GM19043 (cell line): ENCODE results near the gene RHOH.
"Not testable (repeated sequence)": the region's sequence is repeated elsewhere in the genome, so short reads cannot be mapped to it uniquely, and the experiment has no call there.

Experiments
- ATAC-seq: cut with Tn5 transposase; IDR thresholded peaks from one replicate; pipeline ENCODE4 v1.9.1; 2021; ENCODE audit warnings: low read depth; ENCODE audit not compliant: unreplicated experiment

RHOH gene, protein sequence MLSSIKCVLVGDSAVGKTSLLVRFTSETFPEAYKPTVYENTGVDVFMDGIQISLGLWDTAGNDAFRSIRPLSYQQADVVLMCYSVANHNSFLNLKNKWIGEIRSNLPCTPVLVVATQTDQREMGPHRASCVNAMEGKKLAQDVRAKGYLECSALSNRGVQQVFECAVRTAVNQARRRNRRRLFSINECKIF

DNA sequence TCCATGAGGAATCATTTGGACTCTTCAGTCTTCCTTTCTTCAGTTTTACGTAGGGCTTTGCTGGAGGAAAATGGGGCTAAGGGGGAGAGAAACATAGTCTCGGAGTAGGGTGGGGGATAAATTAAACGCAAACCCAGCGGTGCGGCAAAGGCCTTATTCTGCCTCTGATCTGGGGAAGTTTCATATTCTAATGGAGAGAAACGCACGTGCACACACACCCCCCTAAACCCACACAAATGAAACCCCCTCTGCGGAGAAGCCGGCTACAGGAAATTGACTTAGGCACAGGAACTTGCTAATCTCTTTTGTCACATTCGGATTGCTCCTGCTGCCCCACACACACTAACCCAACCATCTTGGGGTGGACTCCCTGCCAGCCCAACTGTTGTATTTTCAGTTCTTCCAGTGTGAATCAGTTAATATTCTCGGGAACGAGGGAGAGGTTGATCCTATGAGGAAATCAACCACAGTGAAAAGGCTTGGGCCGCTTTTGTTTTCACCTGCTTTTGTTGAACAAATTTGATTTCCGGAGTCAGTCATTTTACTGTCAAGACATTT, at the start of gene RHOH:
TSS of gene RHOH (plus strand) at position 308 of the 558 bp plus-strand sequence. CDS start 46,356 bp downstream, outside the sequence.
- no peak for ATAC-seq

GRCh38 chr4:40147490-40147889, 49.3 kb upstream of the RHOH start:
- not testable (repeated sequence) for ATAC-seq

DNA sequence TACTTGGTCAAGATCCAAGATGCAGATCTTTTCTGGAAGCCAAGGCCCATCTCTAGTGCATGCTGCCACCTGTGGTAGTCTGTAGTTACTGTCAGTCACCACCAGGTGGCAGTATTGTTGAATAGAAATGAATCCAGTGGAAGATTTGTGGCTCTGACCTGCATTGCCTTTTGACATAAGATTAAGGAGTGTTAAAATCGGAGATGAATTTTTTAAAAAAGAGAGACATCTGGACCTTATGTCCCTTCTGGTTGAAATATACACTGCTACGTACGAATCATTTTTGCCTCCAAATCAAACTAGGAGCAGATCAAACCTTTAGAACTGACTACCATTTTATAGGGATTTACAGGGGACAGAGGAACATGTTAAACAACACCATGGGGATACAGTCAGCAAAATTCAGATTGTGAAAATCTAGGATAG, 46.9 kb upstream of the RHOH start:
- ATAC-seq: no peak

DNA sequence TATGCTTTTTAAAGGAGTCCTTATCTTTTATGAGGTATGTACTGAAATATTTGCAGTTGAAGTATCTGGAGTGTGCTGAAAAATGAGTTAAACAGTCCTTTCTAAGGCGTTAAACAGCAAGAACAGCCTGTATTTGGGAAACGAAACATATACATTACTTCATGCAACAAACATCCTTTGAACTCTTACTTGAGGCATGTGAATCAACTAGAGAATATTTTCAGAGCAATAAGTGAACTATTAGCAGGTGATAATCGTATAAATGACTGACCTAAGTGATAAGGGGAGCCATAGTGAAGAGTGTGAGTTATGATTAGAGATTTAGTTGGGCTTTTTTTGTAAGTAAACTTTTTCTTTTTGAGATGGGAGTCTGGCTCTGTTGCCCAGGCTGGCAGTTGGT, 45.9 kb upstream of the RHOH start:
- no peak for ATAC-seq

DNA sequence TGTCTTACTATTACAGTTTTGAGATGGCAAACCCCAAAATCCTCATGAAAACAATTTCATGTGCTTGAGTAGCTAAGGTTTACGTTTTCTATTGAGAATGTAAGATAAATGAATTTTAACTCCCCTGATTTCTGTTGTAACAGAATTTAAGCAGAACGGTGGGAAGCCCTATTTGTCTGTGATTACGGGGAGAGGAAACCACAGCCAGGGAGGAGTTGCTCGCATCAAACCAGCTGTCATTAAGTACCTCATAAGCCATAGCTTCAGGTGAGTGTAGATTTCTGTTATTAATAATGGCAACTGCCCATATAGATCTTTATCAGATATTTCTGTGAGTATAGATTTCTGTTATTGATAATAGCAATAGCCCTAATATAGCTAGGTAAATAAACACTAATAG, 44.2 kb upstream of the RHOH start:
- ATAC-seq: no peak

DNA sequence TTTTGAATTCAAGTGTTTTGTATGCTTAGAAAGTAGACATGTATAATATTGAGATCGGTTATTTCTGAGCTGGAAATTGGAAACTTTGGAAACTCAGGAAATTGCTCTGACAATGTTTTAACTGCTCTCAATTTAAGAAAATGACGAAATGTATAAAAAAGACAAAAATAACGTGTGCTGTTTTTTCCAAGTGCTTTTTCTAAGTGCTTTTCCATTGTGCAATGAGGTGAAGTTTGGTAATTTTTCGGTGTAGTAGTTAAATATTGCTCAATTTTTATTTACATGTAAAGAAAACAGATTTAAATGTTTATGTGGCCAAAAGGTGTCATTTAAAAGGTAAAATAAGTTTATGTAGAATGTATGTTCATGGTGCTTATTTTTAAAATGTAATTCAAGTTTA, 39.4 kb upstream of the RHOH start:
- no peak for ATAC-seq

DNA sequence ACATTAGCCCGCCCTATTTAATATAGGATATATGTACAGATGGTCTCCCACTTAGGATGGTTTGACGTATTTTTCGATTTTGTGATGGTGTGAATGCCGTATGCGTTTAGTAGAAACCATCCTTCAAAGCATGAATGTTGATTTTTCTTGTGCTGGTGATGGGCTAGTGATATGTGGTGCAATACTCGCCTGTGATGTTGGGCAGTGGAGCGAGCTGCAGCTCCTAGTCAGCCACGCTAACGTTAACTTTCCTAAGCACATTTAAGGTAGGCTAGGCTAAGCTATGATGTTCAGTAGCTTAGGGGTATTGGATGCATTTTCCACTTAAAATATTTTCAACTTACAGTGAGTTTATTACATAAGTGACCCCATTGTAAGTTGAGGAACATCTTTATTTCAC, 36.6 kb upstream of the RHOH start:
- ATAC-seq: no peak

GRCh38 chr4:40164459-40164858, 32.4 kb upstream of the RHOH start:
- no peak for ATAC-seq

- no peak for ATAC-seq
These were observed 30.9 kb upstream of the RHOH start for GRCh38 chr4:40165916-40166315.

DNA sequence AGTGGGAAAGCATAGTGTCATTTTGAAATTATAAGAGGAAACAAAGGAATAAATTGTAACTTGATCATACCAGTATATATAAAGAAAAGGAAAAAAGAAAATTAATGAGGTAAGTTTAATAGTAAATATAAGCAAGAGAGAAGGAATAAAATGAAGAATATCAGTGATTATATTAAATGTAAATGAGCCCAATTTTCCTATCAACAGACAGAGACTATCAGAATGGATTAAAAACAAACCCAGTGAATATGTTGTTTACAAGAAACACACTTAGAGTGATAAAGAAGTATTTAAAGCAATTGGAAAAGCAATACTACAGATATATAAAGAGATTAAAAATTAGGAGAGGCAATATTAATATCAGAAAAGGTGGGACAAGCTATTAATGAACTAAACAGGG, 28.8 kb upstream of the RHOH start:
- no peak for ATAC-seq

GRCh38 chr4:40170588-40170987, 26.2 kb upstream of the RHOH start:
- ATAC-seq: peak; percentile 75

DNA sequence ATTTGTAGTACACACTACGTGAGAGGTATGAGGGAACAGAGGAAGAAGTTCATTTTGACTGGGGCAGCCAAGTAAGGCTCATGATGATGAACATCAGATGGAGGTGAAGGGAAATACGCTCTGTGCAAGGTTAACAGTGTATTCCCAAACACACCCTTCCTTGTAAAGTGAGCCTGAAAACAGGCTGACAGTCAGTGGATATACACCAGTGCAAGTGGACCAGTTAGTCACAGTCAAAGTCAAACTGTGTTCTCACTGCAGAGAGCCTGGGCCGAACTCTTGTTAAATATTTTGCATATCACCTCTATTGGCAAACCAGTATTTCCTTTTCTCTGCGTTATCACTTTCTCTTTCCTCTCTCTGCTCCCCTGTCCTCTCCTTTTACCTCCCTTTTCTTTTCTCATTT, 23.4 kb upstream of the RHOH start:
- peak; percentile 70 for ATAC-seq

- ATAC-seq: no peak
These were observed 20.2 kb upstream of the RHOH start for GRCh38 chr4:40176602-40177001.

DNA sequence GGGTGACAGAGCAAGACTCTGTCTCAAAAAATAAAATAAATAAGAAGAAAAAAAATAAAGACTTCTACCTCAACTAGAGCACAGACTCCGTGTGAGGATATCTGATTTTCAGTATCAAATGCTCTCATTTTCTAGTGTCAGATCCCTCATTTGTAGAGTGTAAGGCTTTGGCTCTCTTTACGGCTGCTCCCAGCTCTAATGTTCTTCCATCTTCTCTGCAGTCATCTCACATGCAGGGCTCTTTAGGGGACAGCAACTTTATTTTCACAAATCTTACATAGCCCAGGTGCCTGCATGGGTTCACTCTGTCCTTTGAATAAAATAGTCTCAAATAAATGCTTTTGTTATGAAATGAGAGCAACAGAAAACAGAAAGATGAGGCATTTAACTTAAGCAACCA, 19.2 kb upstream of the RHOH start:
- ATAC-seq: no peak

- no peak for ATAC-seq
These were observed 18.2 kb upstream of the RHOH start for GRCh38 chr4:40178672-40179071.

GRCh38 chr4:40179360-40179759, 17.5 kb upstream of the RHOH start:
- ATAC-seq: no peak

GRCh38 chr4:40180356-40180755, 16.5 kb upstream of the RHOH start:
- no peak for ATAC-seq

DNA sequence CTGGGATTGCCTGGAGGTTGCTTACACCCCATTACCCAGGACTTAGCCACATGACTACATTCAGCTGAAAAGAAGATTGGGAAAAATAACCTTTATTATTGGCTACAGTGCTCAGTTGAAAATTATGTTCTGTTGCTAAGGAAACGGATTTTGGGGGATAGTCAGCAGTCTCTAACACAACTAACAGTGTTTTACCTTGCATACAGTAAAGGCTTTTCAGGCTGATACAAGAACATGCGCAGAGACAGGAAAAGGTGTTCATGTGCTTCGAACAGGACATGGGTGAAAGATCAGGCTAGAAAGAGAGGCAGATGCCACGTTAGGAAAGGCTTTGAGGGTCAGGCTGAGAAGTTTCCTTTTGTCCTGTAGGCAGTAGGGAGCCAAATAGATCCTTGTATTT, 14.8 kb upstream of the RHOH start:
- ATAC-seq: no peak

GRCh38 chr4:40182954-40183353, 13.9 kb upstream of the RHOH start:
- ATAC-seq: no peak

DNA sequence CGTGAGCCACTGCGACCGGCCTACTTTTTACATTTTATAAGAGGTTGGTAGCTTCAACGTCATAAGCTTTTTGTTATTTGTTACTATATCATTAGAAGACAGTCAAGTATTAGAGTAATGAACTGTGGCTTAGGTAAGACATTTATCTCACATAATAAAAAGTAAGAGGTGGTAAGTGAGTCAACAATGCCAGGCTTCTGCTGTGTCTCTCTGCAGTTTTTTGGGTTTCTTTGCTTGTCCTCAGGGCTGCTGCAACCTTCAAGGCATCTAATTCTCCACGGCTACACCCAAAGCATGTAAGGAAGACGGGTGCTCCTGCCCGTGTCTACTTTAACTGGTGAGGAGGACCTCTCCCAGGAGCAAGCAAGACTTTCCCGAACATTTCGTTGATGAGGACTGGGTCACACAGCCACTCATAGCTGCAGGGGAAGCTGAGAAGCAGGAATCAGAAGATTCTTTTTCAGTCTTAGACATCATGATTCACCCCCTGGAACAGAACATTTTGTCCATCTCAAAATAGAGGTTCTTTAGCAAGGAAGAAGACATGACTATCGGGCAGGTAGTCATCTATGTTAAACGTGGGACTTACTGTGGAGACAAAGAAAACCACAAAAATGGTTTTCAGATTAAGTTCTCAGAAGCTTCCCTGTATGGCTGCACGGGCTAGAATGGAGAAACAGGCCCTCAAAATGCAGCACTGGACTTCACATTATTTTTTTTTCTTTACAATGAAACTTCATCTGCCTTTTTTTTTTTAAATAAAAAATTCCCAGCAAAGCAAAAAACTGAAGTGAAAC, 13.0 kb upstream of the RHOH start:
- ATAC-seq: no peak

DNA sequence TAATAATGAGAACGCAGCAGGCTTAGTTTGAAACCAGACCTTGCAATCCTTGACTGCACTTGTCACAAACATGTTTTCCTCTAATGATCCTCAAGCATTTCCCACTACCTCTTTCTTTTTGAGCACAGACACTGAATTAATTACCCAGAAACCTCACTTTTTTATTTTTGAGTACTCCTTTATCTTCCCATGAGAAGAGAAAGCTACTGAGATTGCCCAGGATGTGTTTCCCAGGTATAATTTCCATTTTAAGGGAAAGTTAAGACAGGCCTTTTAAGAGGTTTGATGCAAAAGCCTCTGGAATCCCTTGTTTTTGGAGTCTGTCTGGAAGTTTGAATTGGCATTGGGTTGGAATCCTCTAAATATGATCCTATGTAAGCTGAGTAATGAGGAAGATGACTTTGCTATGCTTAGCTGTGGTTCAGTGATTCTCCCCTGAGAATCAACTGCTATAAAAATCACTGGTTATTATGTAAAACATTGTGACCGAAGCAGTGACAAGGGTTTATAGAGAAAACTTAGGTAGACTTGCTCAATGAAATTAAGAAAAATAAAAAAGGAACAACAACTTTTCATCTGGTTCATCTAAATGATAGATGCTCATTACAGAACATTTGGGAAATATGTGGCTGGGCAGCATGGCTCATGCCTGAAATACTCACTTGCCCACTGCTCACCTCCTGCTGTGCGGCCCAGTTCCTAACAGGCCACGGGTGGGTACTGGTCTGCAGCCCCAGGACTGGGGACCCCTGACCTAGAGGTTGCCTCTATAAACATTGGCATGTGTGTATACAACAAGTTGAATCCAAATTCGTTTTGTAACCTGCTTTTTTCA, 10.8 kb upstream of the RHOH start:
- ATAC-seq: peak; percentile 46
